ENCODE results near the gene HES4. TPM values are rescaled to one million over a fixed set of nuclear protein-coding genes. Genes with fewer than 3 reads are reported as not detected.
"Not testable (repeated sequence)": the region's sequence is repeated elsewhere in the genome, so short reads cannot be mapped to it uniquely, and the experiment has no call there.

The HES4 gene
- total and polyA plus RNA-seq, 7 experiments from 2014 or later, result 0.22 to 35.0 (median 1.8) TPM; not detected in 2

- DNase-seq (peak in 2 of 9 donors; percentile 6 to 25), ATAC-seq (peak; percentile 0)
- Mint-ChIP-seq H3K36me3 (peaks cover 0 to 17% (median 0%) of the 10 kb centered on the region in 5 donors), H3K4me3 (peak overlapping the region; percentile 89 to 100 (median 96)), H3K4me1 (peaks cover 19 to 34% (median 29%) of the 10 kb centered on the region in 7 donors), H3K27ac (peak overlapping the region; percentile 96 to 100 (median 99))
- CTCF ChIA-PET, result interaction anchor here (1.2 kb wide), 3 partner anchors 9 to 51 kb away, joined by 3 to 4 read pairs (median 3); no protein-coding TSS in a partner anchor
- Histone ChIP-seq H3K27ac (ENCODE audit: low read depth, low read length) (peak overlapping the region; percentile 83), H3K4me3 (ENCODE audit: low read length) (peak overlapping the region; percentile 95), H3K4me1 (ENCODE audit: control insufficient read depth in 2 of 2, insufficient read depth in 2 of 2, low read length in 2 of 2) (peaks cover 13 to 18% of the 10 kb centered on the region in 2 donors)
- POLR2A ChIA-PET, result interaction anchor here (1.1 to 2.3 kb wide), 3 partner anchors 11 to 51 kb away, joined by 5 to 10 read pairs (median 6); no protein-coding TSS in a partner anchor
- H3K9me3 Mint-ChIP-seq; H3K36me3 ChIP-seq (ENCODE audit: control insufficient read depth in 2 of 3, insufficient read depth in 3 of 3, low read length in 3 of 3); H3K27me3 ChIP-seq (ENCODE audit: control insufficient read depth in 2 of 2, insufficient read depth in 2 of 2, low read length in 2 of 2); H3K27me3 Mint-ChIP-seq; H3K9me3 ChIP-seq (ENCODE audit: control insufficient read depth in 2 of 3, low read length in 3 of 3): not testable (repeated sequence)
- intact Hi-C loops (cut with micrococcal nuclease), result loop anchor here (1.0 to 10.0 kb wide), 10 partner anchors 9 to 362 kb away; partner anchors contain the start of genes ACAP3 (in 2 of the 2), C1orf159 (in 2 of the 2), PUSL1 (in 2 of the 2) and AURKAIP1 (in 1 of the 2)
Observed at GRCh38 chr1:1012736-1013104, 12.8 kb upstream of the HES4 start.

GRCh38 chr1:1011396-1011949 lies 11.6 kb upstream of the HES4 start:
- Histone ChIP-seq H3K4me1 (ENCODE audit: control insufficient read depth in 2 of 2, insufficient read depth in 2 of 2, low read length in 2 of 2) (peaks cover 13 to 18% of the 10 kb centered on the region in 2 donors), H3K4me3 (ENCODE audit: low read length) (no peak overlapping the region), H3K27me3 (ENCODE audit: control insufficient read depth in 2 of 2, insufficient read depth in 2 of 2, low read length in 2 of 2) (no peaks in the 10 kb centered on the region), H3K9me3 (ENCODE audit: control insufficient read depth in 2 of 3, low read length in 3 of 3) (no peaks in the 10 kb centered on the region), H3K36me3 (ENCODE audit: control insufficient read depth in 2 of 3, insufficient read depth in 3 of 3, low read length in 3 of 3) (no peaks in the 10 kb centered on the region), H3K27ac (ENCODE audit: low read depth, low read length) (no peak overlapping the region)
- peak overlapping the region in 1 of 10 donors; percentile 6 for H3K4me3 Mint-ChIP-seq
- CTCF ChIA-PET, result no interaction called here
- peaks cover 0 to 8% (median 4%) of the 10 kb centered on the region in 5 donors for H3K27me3 Mint-ChIP-seq
- intact Hi-C loops (cut with micrococcal nuclease), result loop anchor here (5.0 to 10.0 kb wide), 3 partner anchors 293 to 363 kb away; partner anchors contain the start of genes ACAP3 (in 2 of the 2), PUSL1 (in 2 of the 2) and AURKAIP1 (in 1 of the 2)
- peaks cover 0 to 11% (median 0%) of the 10 kb centered on the region in 5 donors for H3K36me3 Mint-ChIP-seq
- H3K9me3 Mint-ChIP-seq, result no peaks in the 10 kb centered on the region
- ATAC-seq, result no peak
- peak in 1 of 9 donors; percentile 3 for DNase-seq
- H3K27ac Mint-ChIP-seq, result peak overlapping the region in 3 of 9 donors; percentile 3 to 51 (median 33)
- POLR2A ChIA-PET, result no interaction called here
- peaks cover 16 to 27% (median 22%) of the 10 kb centered on the region in 7 donors for H3K4me1 Mint-ChIP-seq

- ATAC-seq; H3K27ac Mint-ChIP-seq; H3K36me3 ChIP-seq (ENCODE audit: control insufficient read depth in 2 of 3, insufficient read depth in 3 of 3, low read length in 3 of 3); POLR2A ChIA-PET; H3K9me3 Mint-ChIP-seq; H3K4me3 ChIP-seq (ENCODE audit: low read length); H3K9me3 ChIP-seq (ENCODE audit: control insufficient read depth in 2 of 3, low read length in 3 of 3); H3K27me3 ChIP-seq (ENCODE audit: control insufficient read depth in 2 of 2, insufficient read depth in 2 of 2, low read length in 2 of 2); DNase-seq; H3K27ac ChIP-seq (ENCODE audit: low read depth, low read length); H3K4me3 Mint-ChIP-seq: not testable (repeated sequence)
- Mint-ChIP-seq H3K27me3 (peaks cover 2 to 11% (median 8%) of the 10 kb centered on the region in 5 donors), H3K4me1 (peaks cover 17 to 29% (median 24%) of the 10 kb centered on the region in 7 donors), H3K36me3 (peaks cover 0 to 11% (median 0%) of the 10 kb centered on the region in 5 donors)
- H3K4me1 ChIP-seq (ENCODE audit: control insufficient read depth in 2 of 2, insufficient read depth in 2 of 2, low read length in 2 of 2), result peaks cover 13 to 18% of the 10 kb centered on the region in 2 donors
- CTCF ChIA-PET, result interaction anchor here (1.0 kb wide), 1 partner anchor 8 kb away, joined by 3 read pairs; no protein-coding TSS in a partner anchor
- intact Hi-C loops (cut with micrococcal nuclease), result loop anchor here (5.0 to 10.0 kb wide), 3 partner anchors 295 to 365 kb away; partner anchors contain the start of genes ACAP3 (in 2 of the 2), PUSL1 (in 2 of the 2) and AURKAIP1 (in 1 of the 2)
Observed at GRCh38 chr1:1010131-1010530, 10.2 kb upstream of the HES4 start.

- H3K4me1 ChIP-seq (ENCODE audit: control insufficient read depth in 2 of 2, insufficient read depth in 2 of 2, low read length in 2 of 2), result peaks cover 2 to 5% of the 10 kb centered on the region in 2 donors
- Mint-ChIP-seq H3K27me3 (peaks cover 10 to 36% (median 23%) of the 10 kb centered on the region in 5 donors), H3K36me3 (peaks cover 0 to 4% (median 0%) of the 10 kb centered on the region in 5 donors), H3K4me3 (no peak overlapping the region), H3K9me3 (peaks cover 0 to 1% (median 0%) of the 10 kb centered on the region in 11 donors), H3K4me1 (peaks cover 0 to 14% (median 12%) of the 10 kb centered on the region in 7 donors), H3K27ac (no peak overlapping the region)
- POLR2A ChIA-PET, result interaction anchor here (0.8 kb wide), 1 partner anchor 91 kb away, joined by 5 read pairs; no protein-coding TSS in a partner anchor
- H3K9me3 ChIP-seq (ENCODE audit: control insufficient read depth in 2 of 3, low read length in 3 of 3), result no peaks in the 10 kb centered on the region
- intact Hi-C loops (cut with micrococcal nuclease), result no loop called here
- H3K36me3 ChIP-seq (ENCODE audit: control insufficient read depth in 2 of 3, insufficient read depth in 3 of 3, low read length in 3 of 3), result no peaks in the 10 kb centered on the region
- CTCF ChIA-PET, result interaction anchor here (1.4 kb wide), 1 partner anchor 13 kb away, joined by 3 read pairs; no protein-coding TSS in a partner anchor
- ATAC-seq (no peak), DNase-seq (no peak)
- peaks cover 6 to 13% of the 10 kb centered on the region in 2 donors for H3K27me3 ChIP-seq (ENCODE audit: control insufficient read depth in 2 of 2, insufficient read depth in 2 of 2, low read length in 2 of 2)
- no peak overlapping the region for H3K27ac ChIP-seq (ENCODE audit: low read depth, low read length)
- no peak overlapping the region for H3K4me3 ChIP-seq (ENCODE audit: low read length)
Observed at GRCh38 chr1:1006305-1007159, 6.6 kb upstream of the HES4 start.

GRCh38 chr1:1005774-1006304 lies 5.9 kb upstream of the HES4 start:
- Histone ChIP-seq H3K4me1 (ENCODE audit: control insufficient read depth in 2 of 2, insufficient read depth in 2 of 2, low read length in 2 of 2) (peaks cover 9 to 11% of the 10 kb centered on the region in 2 donors), H3K27me3 (ENCODE audit: control insufficient read depth in 2 of 2, insufficient read depth in 2 of 2, low read length in 2 of 2) (peaks cover 8 to 18% of the 10 kb centered on the region in 2 donors), H3K27ac (ENCODE audit: low read depth, low read length) (no peak overlapping the region), H3K9me3 (ENCODE audit: control insufficient read depth in 2 of 3, low read length in 3 of 3) (no peaks in the 10 kb centered on the region), H3K4me3 (ENCODE audit: low read length) (no peak overlapping the region), H3K36me3 (ENCODE audit: control insufficient read depth in 2 of 3, insufficient read depth in 3 of 3, low read length in 3 of 3) (no peaks in the 10 kb centered on the region)
- intact Hi-C loops (cut with micrococcal nuclease), result no loop called here
- POLR2A ChIA-PET, result no interaction called here
- DNase-seq (no peak), ATAC-seq (no peak)
- Mint-ChIP-seq H3K27ac (no peak overlapping the region), H3K4me1 (peaks cover under 1 to 17% (median 12%) of the 10 kb centered on the region in 7 donors), H3K4me3 (no peak overlapping the region), H3K9me3 (peaks cover 0 to 1% (median 0%) of the 10 kb centered on the region in 11 donors), H3K36me3 (peaks cover 0 to 4% (median 0%) of the 10 kb centered on the region in 5 donors), H3K27me3 (peaks cover 10 to 42% (median 23%) of the 10 kb centered on the region in 5 donors)
- CTCF ChIA-PET, result no interaction called here

Measured in naive thymus-derived CD4-positive, alpha-beta T cell (primary cell).